Esophagus squamous epithelium (tissue), 4 donors: Measurements from ENCODE around the gene LELP1.

ENCODE experiments used
- POLR2A ChIP-seq, 4 donors: fragments of 450-650 bp; IDR thresholded peaks; one replicate each; pipeline ENCODE4 v1.6.1; 2017; ENCODE audit warnings: antibody characterized with exemption in 4 of 4, mild to moderate bottlenecking in 4 of 4, moderate library complexity in 3 of 4
- TF ChIP-seq, protein P1 (sequence below), 6 experiments: fragments of 450-650 bp in 4 of 6; fragments of 200-600 bp in 2 of 6; sonication (generic) in 2 of 6; IDR thresholded peaks; one replicate each; pipeline ENCODE4 v1.5.1; 2016 to 2019; ENCODE audit warnings: antibody characterized with exemption in 6 of 6, mild to moderate bottlenecking in 4 of 6, moderate library complexity in 4 of 6

DNA sequence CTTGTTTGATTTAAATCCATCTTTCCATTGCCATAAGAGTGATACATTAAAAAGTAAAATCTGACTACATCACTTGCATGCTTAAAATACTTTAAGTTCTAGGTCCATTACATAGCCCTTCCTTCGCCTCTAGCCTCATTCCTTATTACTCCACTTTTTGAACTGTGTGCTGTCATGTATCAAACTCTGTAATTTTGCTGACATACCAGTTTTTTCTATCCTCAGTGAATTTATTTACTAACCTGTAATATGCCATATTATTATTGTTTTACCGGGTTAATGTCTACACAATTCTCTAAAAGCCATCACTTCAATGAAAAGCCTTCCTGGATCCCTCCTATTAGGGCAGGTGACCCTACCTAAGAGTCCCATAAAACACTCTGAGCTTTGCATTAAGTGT, 47.7 kb upstream of the LELP1 start:
- TF ChIP-seq, protein P1, sequence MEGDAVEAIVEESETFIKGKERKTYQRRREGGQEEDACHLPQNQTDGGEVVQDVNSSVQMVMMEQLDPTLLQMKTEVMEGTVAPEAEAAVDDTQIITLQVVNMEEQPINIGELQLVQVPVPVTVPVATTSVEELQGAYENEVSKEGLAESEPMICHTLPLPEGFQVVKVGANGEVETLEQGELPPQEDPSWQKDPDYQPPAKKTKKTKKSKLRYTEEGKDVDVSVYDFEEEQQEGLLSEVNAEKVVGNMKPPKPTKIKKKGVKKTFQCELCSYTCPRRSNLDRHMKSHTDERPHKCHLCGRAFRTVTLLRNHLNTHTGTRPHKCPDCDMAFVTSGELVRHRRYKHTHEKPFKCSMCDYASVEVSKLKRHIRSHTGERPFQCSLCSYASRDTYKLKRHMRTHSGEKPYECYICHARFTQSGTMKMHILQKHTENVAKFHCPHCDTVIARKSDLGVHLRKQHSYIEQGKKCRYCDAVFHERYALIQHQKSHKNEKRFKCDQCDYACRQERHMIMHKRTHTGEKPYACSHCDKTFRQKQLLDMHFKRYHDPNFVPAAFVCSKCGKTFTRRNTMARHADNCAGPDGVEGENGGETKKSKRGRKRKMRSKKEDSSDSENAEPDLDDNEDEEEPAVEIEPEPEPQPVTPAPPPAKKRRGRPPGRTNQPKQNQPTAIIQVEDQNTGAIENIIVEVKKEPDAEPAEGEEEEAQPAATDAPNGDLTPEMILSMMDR (IDR thresholded peaks at IDR 0.05) = no peak
- no peak for TF ChIP-seq POLR2A (IDR thresholded peaks at IDR 0.05)
